B cell (primary cell): ENCODE measurements around the gene MRPS24. TPM values are rescaled to one million over a fixed set of nuclear protein-coding genes. Genes with fewer than 3 reads are reported as not detected.
A peak's percentile ranks its signal among the peaks of the same experiment; 100 is the strongest.

Experiments used
- ATAC-seq: fragments of 200-7000 bp; cut with Tn5 transposase; one replicate; pipeline ENCODE4 v1.10.0; 2021; ENCODE audit warnings: low read depth, mild to moderate bottlenecking, moderate number of reproducible peaks, moderate library complexity
- CTCF ChIA-PET: fragments of 350-600 bp; sonication (Branson Sonifier 250); formaldehyde crosslinking; loops from one replicate; lab custom pipeline; 2021; ENCODE audit warnings: antibody characterized with exemption, inconsistent platforms; lab: Charles Lee
- POLR2A ChIA-PET: fragments of 350-600 bp; sonication (Branson Sonifier 250); formaldehyde crosslinking; loops from one replicate; lab custom pipeline; 2021; ENCODE audit warnings: antibody characterized with exemption; lab: Charles Lee
- DNase-seq: peaks from one replicate; pipeline ENCODE4 v3.0.0; 2013
- H2AFZ ChIP-seq: 2 replicates; pipeline ENCODE4 v1.6.1; 2012; ENCODE audit warnings: mild to moderate bottlenecking, low read depth, low read length; ENCODE audit not compliant: insufficient read depth, poor library complexity, severe bottlenecking
- H3K27ac ChIP-seq, 2 donors: 1 replicate in 1 of 2; 2 replicates in 1 of 2; pipeline ENCODE4 v1.5.1; 2012 to 2013; ENCODE audit warnings: low read length in 2 of 2, mild to moderate bottlenecking in 2 of 2, moderate library complexity in 1 of 2
- H3K27me3 ChIP-seq, 4 experiments: fragments of 200-600 bp in 1 of 4; sonication (generic) in 1 of 4; replicated peaks in 1 of 4; 1 replicate in 2 of 4; 2 replicates in 2 of 4; pipeline versions ENCODE4 v1.6.1 to v1.7.0; 2013 to 2016; ENCODE audit warnings: low read length in 3 of 4, mild to moderate bottlenecking in 2 of 4, mixed read lengths in 1 of 4, moderate library complexity in 1 of 4; ENCODE audit not compliant: insufficient read depth in 4 of 4, control insufficient read depth in 3 of 4; ENCODE audit errors: control extremely low read depth in 1 of 4
- H3K36me3 ChIP-seq, 2 experiments: replicated peaks in 1 of 2; 1 replicate in 1 of 2; 2 replicates in 1 of 2; pipeline versions ENCODE4 v1.6.1 to v1.7.1; 2013; ENCODE audit warnings: low read length in 1 of 2; ENCODE audit not compliant: insufficient read depth in 2 of 2, control insufficient read depth in 1 of 2; ENCODE audit errors: control extremely low read depth in 1 of 2, extremely low read depth in 1 of 2
- H3K4me1 ChIP-seq, 2 donors: fragments of 200-600 bp in 1 of 2; sonication (generic) in 1 of 2; 1 replicate in 1 of 2; 2 replicates in 1 of 2; pipeline versions ENCODE4 v1.5.1 to v1.6.1; 2013 to 2017; ENCODE audit warnings: low read length in 2 of 2; ENCODE audit not compliant: control insufficient read depth in 2 of 2, insufficient read depth in 2 of 2
- H3K4me2 ChIP-seq: replicated peaks from 2 replicates; pipeline ENCODE3; 2012; ENCODE audit warnings: mild to moderate bottlenecking, low read depth, low read length; ENCODE audit not compliant: poor library complexity, severe bottlenecking
- H3K4me3 ChIP-seq, 5 experiments: fragments of 200-600 bp in 1 of 5; sonication (generic) in 1 of 5; 1 replicate in 3 of 5; 2 replicates in 2 of 5; pipeline versions ENCODE4 v1.5.1 to v1.7.0; 2011 to 2016; ENCODE audit warnings: low read length in 4 of 5, mild to moderate bottlenecking in 4 of 5, low read depth in 2 of 5, control low read depth in 1 of 5, moderate library complexity in 1 of 5; ENCODE audit not compliant: insufficient read depth in 1 of 5; ENCODE audit errors: control extremely low read depth in 1 of 5, extremely low read depth in 1 of 5
- H3K79me2 ChIP-seq: fragments of 200-600 bp; sonication (generic); one replicate; pipeline ENCODE4 v1.6.0; 2016; ENCODE audit warnings: low read length; ENCODE audit not compliant: control insufficient read depth, insufficient read depth
- H3K9ac ChIP-seq: fragments of 200-600 bp; sonication (generic); 2 replicates; pipeline ENCODE4 v1.6.1; 2017; ENCODE audit warnings: mild to moderate bottlenecking, low read length, moderate library complexity
- H3K9me3 ChIP-seq, 3 donors: one replicate each; pipeline versions ENCODE4 v1.6.1 to v1.7.1; 2013; ENCODE audit warnings: low read length in 2 of 3; ENCODE audit not compliant: control insufficient read depth in 2 of 3, insufficient read depth in 1 of 3; ENCODE audit errors: control extremely low read depth in 1 of 3
- H4K20me1 ChIP-seq: 2 replicates; pipeline ENCODE4 v1.6.0; 2012; ENCODE audit warnings: mild to moderate bottlenecking, low read length; ENCODE audit not compliant: insufficient read depth, control insufficient read depth, poor library complexity, severe bottlenecking
- H3K27ac Mint-ChIP-seq: one replicate; pipeline ENCODE4 v1.8.0; 2021; ENCODE audit warnings: mixed read lengths
- H3K27me3 Mint-ChIP-seq: one replicate; pipeline ENCODE4 v1.8.0; 2021; ENCODE audit warnings: mixed read lengths
- H3K4me1 Mint-ChIP-seq: one replicate; pipeline ENCODE4 v1.8.0; 2021; ENCODE audit warnings: mixed read lengths
- H3K4me3 Mint-ChIP-seq: one replicate; pipeline ENCODE4 v1.8.0; 2021; ENCODE audit warnings: mixed read lengths
- H3K9me3 Mint-ChIP-seq: one replicate; pipeline ENCODE4 v1.8.0; 2022; ENCODE audit warnings: mixed read lengths; ENCODE audit not compliant: insufficient read depth
- CTCF ChIP-seq: fragments of 200-600 bp; IDR thresholded peaks from one replicate; pipeline ENCODE4 v1.8.0; 2022; ENCODE audit warnings: antibody characterized with exemption, mild to moderate bottlenecking
- EZH2 ChIP-seq: IDR thresholded peaks from 2 replicates; pipeline ENCODE4 v1.6.1; 2012; ENCODE audit warnings: borderline replicate concordance, low read depth, mild to moderate bottlenecking, moderate library complexity, low read length; ENCODE audit not compliant: insufficient read depth, poor library complexity, severe bottlenecking
- WGBS: methylation state at CpG from one replicate; pipeline ENCODE4 v1.1.5; 2013; ENCODE audit warnings: missing lambda C conversion rate; ENCODE audit not compliant: insufficient coverage; 5-methylcytosine and 5-hydroxymethylcytosine counted together
- intact Hi-C: fragments of 100-400 bp; cut with micrococcal nuclease; formaldehyde crosslinking; loops from one replicate; pipeline ENCODE4 v1.10.0; 2022
- polyA minus RNA-seq: library from RNA; depleted of rRNA, polyadenylated mRNA; stranded (reverse); fragments of >200 nt; gene quantifications from 2 replicates; pipeline ENCODE4 v1.2.3, GENCODE V29; 2012
- polyA plus RNA-seq: library from polyadenylated mRNA; depleted of rRNA; stranded (reverse); fragments of >200 nt; gene quantifications from 2 replicates; pipeline ENCODE4 v1.2.3, GENCODE V29; 2012
- total RNA-seq, 2 donors: library from RNA; stranded (reverse); fragments of 120-200 nt in 1 of 2; gene quantifications; 1 replicate in 1 of 2; 2 replicates in 1 of 2; pipeline versions ENCODE4 v1.2.3 to v1.2.4, GENCODE V29; 2013 to 2022

The MRPS24 gene
- total RNA-seq (44.3 and 54.1 TPM in 2 replicates), polyA plus RNA-seq (81.6 and 102 TPM in 2 replicates), polyA minus RNA-seq (63.0 and 70.2 TPM in 2 replicates)
- 60.3 TPM for total RNA-seq (2013)

- peak; percentile 100 for ATAC-seq
These were observed at the start of gene MRPS24 for GRCh38 chr7:43869006-43869866. TSS of gene MRPS24 (minus strand) at chr7:43869517. CDS start at chr7:43869495, 22 bp downstream.

More at GRCh38 chr7:43869006-43869866, at the start of gene MRPS24:
- DNase-seq, result peak; percentile 95
- no peaks in the 10 kb centered on the region for H4K20me1 ChIP-seq
- ChIA-PET CTCF (interaction anchor here (1.1 to 1.3 kb wide), 2 partner anchors 30 to 31 kb away, joined by 3 read pairs; no protein-coding TSS in a partner anchor), POLR2A (interaction anchor here (0.6 to 1.3 kb wide), 7 partner anchors 35 to 1113 kb away, joined by 3 to 10 read pairs (median 3); partner anchors contain the start of genes STK17A and UBE2D4)
- TF ChIP-seq EZH2 (no peak), CTCF (no peak)
- peaks cover 0 to 3% (median 0%) of the 10 kb centered on the region in 3 donors for H3K9me3 ChIP-seq
- peak within 1 kb of the TSS; percentile 79 for H3K9ac ChIP-seq
- Mint-ChIP-seq H3K27ac (peak within 1 kb of the TSS; percentile 84), H3K27me3 (no peaks in the 10 kb centered on the region), H3K4me3 (peak within 1 kb of the TSS; percentile 91), H3K4me1 (peaks cover 22% of the 10 kb centered on the region), H3K9me3 (no peaks in the 10 kb centered on the region)
- H3K4me3 ChIP-seq, result peak within 1 kb of the TSS; percentile 17 to 91 (median 70)
- peaks cover 15 to 19% of the 10 kb centered on the region in 2 donors for H3K4me1 ChIP-seq
- under 1% methylated on average over 58 of the region's 81 CpGs for WGBS
- H2AFZ ChIP-seq, result peak within 1 kb of the TSS; percentile 97
- H3K27me3 ChIP-seq, result no peaks in the 10 kb centered on the region
- intact Hi-C loops, result loop anchor here (1.0 to 5.0 kb wide), 7 partner anchors 30 to 1986 kb away; partner anchors contain the start of genes COA1, MRPL32, NUDCD3 and PSMA2
- H3K36me3 ChIP-seq, result peaks cover 0 to 17% of the 10 kb centered on the region in 2 experiments
- H3K27ac ChIP-seq, result peak within 1 kb of the TSS; percentile 46 to 63
- H3K79me2 ChIP-seq, result no peaks in the 10 kb centered on the region
- H3K4me2 ChIP-seq, result peak within 1 kb of the TSS; percentile 94
